Upper lobe of left lung (tissue), 4 donors: Measurements from ENCODE around the gene ZNF853.

Experiments used
- POLR2AphosphoS5 ChIP-seq, 2 donors: sonication (generic); formaldehyde crosslinking; IDR thresholded peaks; one replicate each; pipeline ENCODE4 v1.5.1; 2017; ENCODE audit warnings: antibody characterized with exemption in 2 of 2
- TF ChIP-seq, protein P1 (sequence below), 6 experiments: fragments of 450-650 bp in 4 of 6; fragments of 200-600 bp in 2 of 6; sonication (generic) in 2 of 6; IDR thresholded peaks; one replicate each; pipeline ENCODE4 v1.5.1; 2016 to 2019; ENCODE audit warnings: antibody characterized with exemption in 6 of 6

DNA sequence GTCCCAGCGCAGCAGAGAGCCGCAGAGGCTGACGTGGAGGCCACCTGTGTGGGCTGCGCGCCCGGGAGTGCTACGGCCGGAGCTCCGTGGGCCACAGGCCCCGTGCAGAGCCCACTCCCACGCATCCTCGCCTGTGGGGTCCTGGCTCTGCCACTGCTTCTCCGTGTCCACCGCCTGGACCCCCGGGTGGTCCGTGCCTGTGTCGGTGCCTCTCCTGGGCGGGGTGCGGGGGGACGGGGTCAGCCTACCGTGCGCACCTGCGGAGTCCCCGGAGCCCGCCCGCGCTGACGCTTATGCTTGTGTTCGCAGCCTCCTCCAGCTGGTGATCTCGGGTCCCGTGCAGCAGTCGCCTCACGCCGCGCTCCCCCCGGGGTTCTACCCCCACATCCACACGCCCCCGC, 7.8 kb upstream of the ZNF853 start:
- TF ChIP-seq POLR2AphosphoS5 (IDR thresholded peaks at IDR 0.05): no peak
- TF ChIP-seq, protein P1, sequence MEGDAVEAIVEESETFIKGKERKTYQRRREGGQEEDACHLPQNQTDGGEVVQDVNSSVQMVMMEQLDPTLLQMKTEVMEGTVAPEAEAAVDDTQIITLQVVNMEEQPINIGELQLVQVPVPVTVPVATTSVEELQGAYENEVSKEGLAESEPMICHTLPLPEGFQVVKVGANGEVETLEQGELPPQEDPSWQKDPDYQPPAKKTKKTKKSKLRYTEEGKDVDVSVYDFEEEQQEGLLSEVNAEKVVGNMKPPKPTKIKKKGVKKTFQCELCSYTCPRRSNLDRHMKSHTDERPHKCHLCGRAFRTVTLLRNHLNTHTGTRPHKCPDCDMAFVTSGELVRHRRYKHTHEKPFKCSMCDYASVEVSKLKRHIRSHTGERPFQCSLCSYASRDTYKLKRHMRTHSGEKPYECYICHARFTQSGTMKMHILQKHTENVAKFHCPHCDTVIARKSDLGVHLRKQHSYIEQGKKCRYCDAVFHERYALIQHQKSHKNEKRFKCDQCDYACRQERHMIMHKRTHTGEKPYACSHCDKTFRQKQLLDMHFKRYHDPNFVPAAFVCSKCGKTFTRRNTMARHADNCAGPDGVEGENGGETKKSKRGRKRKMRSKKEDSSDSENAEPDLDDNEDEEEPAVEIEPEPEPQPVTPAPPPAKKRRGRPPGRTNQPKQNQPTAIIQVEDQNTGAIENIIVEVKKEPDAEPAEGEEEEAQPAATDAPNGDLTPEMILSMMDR (IDR thresholded peaks at IDR 0.05): no peak
